ENCODE data around the gene USP33.

DNA sequence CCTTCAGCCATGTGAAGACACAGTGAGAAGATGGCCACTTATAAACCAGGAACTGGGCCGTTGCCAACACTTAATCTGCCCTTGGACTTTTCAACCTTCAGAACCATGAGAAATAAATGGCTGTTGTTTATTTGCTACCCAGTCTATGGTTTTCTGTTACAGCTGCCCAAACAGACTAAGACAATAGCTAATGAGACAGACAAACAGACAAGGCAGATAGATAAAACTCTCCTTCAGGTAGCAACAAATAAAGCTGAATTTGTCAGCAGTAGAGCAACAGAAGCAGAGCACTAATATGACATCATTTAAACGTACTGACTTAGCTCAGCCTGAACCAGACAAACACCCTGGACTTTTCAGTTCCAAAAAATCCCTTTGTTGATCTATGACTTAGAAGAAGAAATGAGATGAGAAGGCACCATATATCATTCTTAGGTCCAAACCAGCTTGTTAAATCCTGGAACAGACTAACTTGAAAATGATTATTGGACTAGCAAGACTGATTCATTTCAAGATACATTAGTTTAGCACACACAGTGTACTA, 104.1 kb downstream of the USP33 start:
- TF ChIP-seq CTCF (conservative IDR thresholded peaks at IDR 0.05; ENCODE audit: low read depth, low read length) (no peak), EZH2 (IDR thresholded peaks at IDR 0.05; ENCODE audit: borderline replicate concordance, low read depth, low read length, poor library complexity, severe bottlenecking) (no peak)

Data from A673 (cell line).